Tibial nerve (tissue), 4 donors: ENCODE results near the gene CTNNA1. TPM values are rescaled to one million over a fixed set of nuclear protein-coding genes. Genes with fewer than 3 reads are reported as not detected.

Source experiments
- DNase-seq, 2 donors: peaks; one replicate each; pipeline ENCODE4 v3.0.0-alpha.2; 2019; ENCODE audit warnings: low spot score in 2 of 2
- H3K27ac ChIP-seq, 4 donors: fragments of 200-600 bp; sonication (generic) in 3 of 4; one replicate each; pipeline ENCODE4 v1.5.1; 2017 to 2019; ENCODE audit warnings: mild to moderate bottlenecking in 1 of 4
- H3K27me3 ChIP-seq, 2 donors: fragments of 200-600 bp; sonication (generic) in 1 of 2; one replicate each; pipeline versions ENCODE4 v1.5.1 to v1.6.0; 2017 to 2019
- H3K36me3 ChIP-seq, 3 donors: fragments of 200-600 bp; sonication (generic); one replicate each; pipeline ENCODE4 v1.5.1; 2018 to 2019
- H3K4me1 ChIP-seq, 4 donors: fragments of 200-600 bp; sonication (generic) in 3 of 4; one replicate each; pipeline ENCODE4 v1.5.1; 2017 to 2019
- H3K4me3 ChIP-seq, 4 donors: fragments of 200-600 bp; sonication (generic) in 3 of 4; one replicate each; pipeline ENCODE4 v1.5.1; 2017 to 2019; ENCODE audit warnings: mild to moderate bottlenecking in 1 of 4, moderate library complexity in 1 of 4
- H3K9me3 ChIP-seq, 4 donors: fragments of 200-600 bp; sonication (generic) in 3 of 4; one replicate each; pipeline ENCODE4 v1.5.1; 2017 to 2019
- CTCF ChIP-seq, 5 experiments: fragments of 200-600 bp in 3 of 5; fragments of 450-650 bp in 2 of 5; sonication (generic) in 3 of 5; IDR thresholded peaks; one replicate each; pipeline ENCODE4 v1.5.1; 2016 to 2019; ENCODE audit warnings: antibody characterized with exemption in 5 of 5, mild to moderate bottlenecking in 3 of 5, moderate library complexity in 2 of 5
- EP300 ChIP-seq, 2 donors: sonication (generic); formaldehyde crosslinking; IDR thresholded peaks; one replicate each; pipeline ENCODE4 v1.6.1; 2017; ENCODE audit warnings: antibody characterized with exemption in 2 of 2, mild to moderate bottlenecking in 1 of 2
- POLR2A ChIP-seq, 2 donors: fragments of 450-650 bp; IDR thresholded peaks; one replicate each; pipeline ENCODE4 v1.6.1; 2017; ENCODE audit warnings: antibody characterized with exemption in 2 of 2, mild to moderate bottlenecking in 2 of 2, moderate library complexity in 2 of 2
- WGBS, 2 donors: methylation state at CpG; one replicate each; pipeline ENCODE4 v1.1.5; 2018; 5-methylcytosine and 5-hydroxymethylcytosine counted together
- total RNA-seq, 4 donors: library from RNA; depleted of rRNA; stranded (reverse); fragments of >200 nt; gene quantifications; one replicate each; pipeline ENCODE4 v1.1.0, GENCODE V29; 2016

The CTNNA1 gene
- total RNA-seq, 4 donors from 2014 or later, result 292 to 447 (median 321) TPM

GRCh38 chr5:138936225-138936967 is 183.2 kb downstream of the CTNNA1 start:
- Histone ChIP-seq H3K4me1 (peaks cover 0 to 4% (median 0%) of the 10 kb centered on the region in 4 donors), H3K27ac (no peak overlapping the region), H3K9me3 (no peaks in the 10 kb centered on the region), H3K36me3 (peaks cover 0 to 81% (median 14%) of the 10 kb centered on the region in 3 donors), H3K27me3 (no peaks in the 10 kb centered on the region), H3K4me3 (no peak overlapping the region)
- WGBS, 2 donors, result 80% methylated on average over 19 to 22 of the region's 22 CpGs
- no peak for DNase-seq
- TF ChIP-seq EP300 (IDR thresholded peaks at IDR 0.05) (peak; percentile 37 to 45), CTCF (IDR thresholded peaks at IDR 0.05) (no peak), POLR2A (IDR thresholded peaks at IDR 0.05) (no peak)

- peak overlapping the region in 2 of 4 donors; percentile 12 to 56 for H3K27ac ChIP-seq
- no peaks in the 10 kb centered on the region for H3K27me3 ChIP-seq
- H3K4me3 ChIP-seq, result no peak overlapping the region
- peaks cover 0 to 4% (median 0%) of the 10 kb centered on the region in 4 donors for H3K4me1 ChIP-seq
- no peaks in the 10 kb centered on the region for H3K9me3 ChIP-seq
- DNase-seq, result no peak
- 49 to 74% methylated on average over 2 of the region's 2 CpGs for WGBS, 2 donors
- no peak for TF ChIP-seq EP300 (IDR thresholded peaks at IDR 0.05)
- no peak for TF ChIP-seq POLR2A (IDR thresholded peaks at IDR 0.05)
- TF ChIP-seq CTCF (IDR thresholded peaks at IDR 0.05), result no peak
- peaks cover 0 to 75% (median 9%) of the 10 kb centered on the region in 3 donors for H3K36me3 ChIP-seq
These were observed 183.7 kb downstream of the CTNNA1 start for GRCh38 chr5:138936968-138937345.

- H3K36me3 ChIP-seq, result peaks cover 0 to 68% (median 1%) of the 10 kb centered on the region in 3 donors
- H3K27me3 ChIP-seq, result no peaks in the 10 kb centered on the region
- H3K27ac ChIP-seq, result peak overlapping the region in 2 of 4 donors; percentile 12 to 56
- DNase-seq, result no peak
- WGBS, 2 donors, result 82 to 86% methylated on average over 24 to 25 of the region's 25 CpGs
- H3K9me3 ChIP-seq, result no peaks in the 10 kb centered on the region
- no peak overlapping the region for H3K4me3 ChIP-seq
- TF ChIP-seq CTCF (IDR thresholded peaks at IDR 0.05) (no peak), EP300 (IDR thresholded peaks at IDR 0.05) (no peak), POLR2A (IDR thresholded peaks at IDR 0.05) (no peak)
- peaks cover 0 to 4% (median 0%) of the 10 kb centered on the region in 4 donors for H3K4me1 ChIP-seq
These were observed 184.5 kb downstream of the CTNNA1 start for GRCh38 chr5:138937392-138938387.

- no peak overlapping the region for H3K4me3 ChIP-seq
- no peak for DNase-seq
- H3K36me3 ChIP-seq, result peaks cover 0 to 61% (median 0%) of the 10 kb centered on the region in 3 donors
- no peak overlapping the region for H3K27ac ChIP-seq
- H3K9me3 ChIP-seq, result no peaks in the 10 kb centered on the region
- peaks cover 0 to 4% (median 0%) of the 10 kb centered on the region in 4 donors for H3K4me1 ChIP-seq
- WGBS, 2 donors, result 71 to 73% methylated on average over 5 of the region's 5 CpGs
- TF ChIP-seq CTCF (IDR thresholded peaks at IDR 0.05), result no peak
- TF ChIP-seq POLR2A (IDR thresholded peaks at IDR 0.05), result no peak
- TF ChIP-seq EP300 (IDR thresholded peaks at IDR 0.05), result no peak
- no peaks in the 10 kb centered on the region for H3K27me3 ChIP-seq
These were observed 185.3 kb downstream of the CTNNA1 start for GRCh38 chr5:138938526-138938925.
